OCI-LY3 (cell line): Measurements from ENCODE around the gene MYPN.

Experiments
- CTCF ChIP-seq: fragments of 200-600, 300-600 bp; sonication (generic); IDR thresholded peaks from 2 replicates; pipeline ENCODE4 v1.5.1; 2014; ENCODE audit warnings: antibody characterized with exemption, low read length, low read depth
- EZH2phosphoT487 ChIP-seq: fragments of 200-600 bp; shearing (Covaris generic); IDR thresholded peaks from 2 replicates; pipeline ENCODE4 v1.6.1; 2018; ENCODE audit warnings: antibody characterized with exemption, mixed run types, low read depth

- no peak for TF ChIP-seq CTCF
- TF ChIP-seq EZH2phosphoT487: no peak
These were observed 35.4 kb downstream of the MYPN start for GRCh38 chr10:68144709-68145108.
